Medulla oblongata (tissue), 1 donor: ENCODE measurements around the gene RPS6KB2.

Experiments
- DNase-seq: peaks from one replicate; pipeline ENCODE4 v3.0.0-alpha.2; 2015; ENCODE audit errors: extremely low spot score

The RPS6KB2 gene

DNA sequence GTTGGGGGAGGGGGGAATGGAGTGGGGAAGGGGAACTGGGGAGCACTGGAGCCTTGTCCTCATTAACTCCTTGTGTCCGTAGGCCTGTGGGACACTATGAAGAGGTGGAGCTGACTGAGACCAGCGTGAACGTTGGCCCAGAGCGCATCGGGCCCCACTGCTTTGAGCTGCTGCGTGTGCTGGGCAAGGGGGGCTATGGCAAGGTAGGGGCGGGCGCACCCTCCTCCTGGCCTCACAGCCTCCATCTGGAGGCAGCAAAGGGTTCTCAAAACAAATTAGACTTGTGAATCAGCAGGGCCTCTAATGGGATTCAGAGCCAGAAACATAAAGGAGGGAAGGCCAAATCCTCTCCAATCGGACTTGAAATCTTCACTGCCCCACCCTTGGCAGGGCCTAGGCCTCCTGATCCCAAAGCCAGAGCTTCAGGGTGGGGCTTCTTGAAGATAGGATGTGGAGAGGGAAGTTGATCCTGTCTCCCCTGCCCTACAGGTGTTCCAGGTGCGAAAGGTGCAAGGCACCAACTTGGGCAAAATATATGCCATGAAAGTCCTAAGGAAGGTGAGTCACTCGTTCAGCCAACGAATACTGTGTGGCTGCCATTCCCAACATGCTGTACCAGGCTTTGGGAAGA, 859 bp downstream of the RPS6KB2 start:
- DNase-seq, result no peak

DNA sequence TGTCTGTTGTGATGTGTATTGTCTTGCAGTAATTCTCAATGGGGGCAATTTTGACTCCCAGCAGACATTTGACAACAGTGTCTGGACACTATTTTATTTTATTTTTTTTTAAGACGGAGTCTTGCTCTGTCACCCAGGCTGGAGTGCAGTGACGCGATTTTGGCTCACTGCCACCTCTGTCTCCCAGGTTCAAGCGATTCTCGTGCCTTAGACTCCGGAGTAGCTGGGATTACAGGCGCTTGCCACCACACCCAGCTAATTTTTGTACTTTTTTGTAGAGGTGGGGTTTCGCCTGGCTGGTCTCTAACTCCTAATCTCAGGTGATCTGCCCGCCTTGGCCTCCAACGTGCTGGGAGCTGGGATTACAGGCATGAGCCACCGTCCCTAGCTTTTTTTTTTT, 1.4 kb downstream of the RPS6KB2 start:
- DNase-seq, result no peak

DNA sequence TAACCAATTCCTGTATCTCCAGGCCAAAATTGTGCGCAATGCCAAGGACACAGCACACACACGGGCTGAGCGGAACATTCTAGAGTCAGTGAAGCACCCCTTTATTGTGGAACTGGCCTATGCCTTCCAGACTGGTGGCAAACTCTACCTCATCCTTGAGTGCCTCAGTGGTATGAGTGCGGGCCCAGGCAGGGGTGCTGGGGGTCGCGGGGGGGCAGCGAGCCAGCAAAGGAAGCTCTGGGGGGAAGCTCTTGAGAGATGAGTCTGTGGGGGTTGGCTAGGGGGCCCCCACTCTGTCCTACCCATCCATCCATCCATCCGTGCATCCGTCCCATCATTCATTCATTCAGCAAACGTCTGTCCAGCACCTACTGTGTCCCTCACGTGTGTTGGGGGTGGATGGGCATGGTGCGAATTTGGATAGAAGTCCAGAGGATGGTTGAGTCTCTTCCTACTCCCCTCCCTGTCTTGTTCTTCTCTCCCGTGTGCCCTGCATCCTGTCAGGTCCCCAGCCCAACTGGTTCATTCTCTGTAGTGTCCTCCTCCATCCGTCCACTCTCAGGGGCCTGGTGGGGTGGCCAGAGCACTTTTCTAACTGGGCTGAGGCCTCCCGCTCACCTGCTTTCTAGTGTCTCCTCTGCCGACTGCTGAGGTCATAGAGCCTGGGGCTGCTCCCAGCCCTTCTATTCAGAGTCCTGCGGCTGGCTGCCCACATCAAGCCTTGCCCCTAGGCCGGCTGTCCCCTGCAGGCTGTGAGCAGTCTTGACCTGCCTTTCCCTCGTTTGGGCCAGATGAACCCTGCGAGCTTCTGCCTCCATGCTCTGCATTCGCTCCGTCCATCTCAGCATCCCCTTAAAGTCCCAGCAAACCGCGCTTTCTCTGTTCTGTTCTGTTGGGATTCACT, 3.3 kb downstream of the RPS6KB2 start:
- no peak for DNase-seq

DNA sequence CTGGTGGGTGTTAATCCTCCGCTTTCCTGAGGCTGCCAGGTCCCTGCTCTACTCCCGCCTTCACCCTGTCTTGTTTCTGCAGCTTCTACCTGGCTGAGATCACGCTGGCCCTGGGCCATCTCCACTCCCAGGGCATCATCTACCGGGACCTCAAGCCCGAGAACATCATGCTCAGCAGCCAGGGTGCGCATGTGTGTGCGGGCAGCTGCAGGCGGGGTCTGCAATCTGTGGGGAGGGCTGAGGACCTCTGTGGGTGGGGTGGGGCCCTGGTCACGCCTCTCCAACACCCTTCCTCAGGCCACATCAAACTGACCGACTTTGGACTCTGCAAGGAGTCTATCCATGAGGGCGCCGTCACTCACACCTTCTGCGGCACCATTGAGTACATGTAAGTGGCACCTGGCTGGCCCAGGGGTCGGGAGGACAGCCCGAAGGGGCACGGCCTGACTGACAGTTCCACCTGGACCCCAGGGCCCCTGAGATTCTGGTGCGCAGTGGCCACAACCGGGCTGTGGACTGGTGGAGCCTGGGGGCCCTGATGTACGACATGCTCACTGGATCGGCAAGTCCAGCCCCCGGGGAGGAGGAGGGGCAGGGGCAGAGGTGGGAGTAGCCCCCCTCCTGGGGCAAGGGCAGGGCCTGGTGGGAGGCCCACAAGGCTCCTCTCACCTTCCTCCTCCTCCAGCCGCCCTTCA, 4.5 kb downstream of the RPS6KB2 start:
- DNase-seq, result no peak

DNA sequence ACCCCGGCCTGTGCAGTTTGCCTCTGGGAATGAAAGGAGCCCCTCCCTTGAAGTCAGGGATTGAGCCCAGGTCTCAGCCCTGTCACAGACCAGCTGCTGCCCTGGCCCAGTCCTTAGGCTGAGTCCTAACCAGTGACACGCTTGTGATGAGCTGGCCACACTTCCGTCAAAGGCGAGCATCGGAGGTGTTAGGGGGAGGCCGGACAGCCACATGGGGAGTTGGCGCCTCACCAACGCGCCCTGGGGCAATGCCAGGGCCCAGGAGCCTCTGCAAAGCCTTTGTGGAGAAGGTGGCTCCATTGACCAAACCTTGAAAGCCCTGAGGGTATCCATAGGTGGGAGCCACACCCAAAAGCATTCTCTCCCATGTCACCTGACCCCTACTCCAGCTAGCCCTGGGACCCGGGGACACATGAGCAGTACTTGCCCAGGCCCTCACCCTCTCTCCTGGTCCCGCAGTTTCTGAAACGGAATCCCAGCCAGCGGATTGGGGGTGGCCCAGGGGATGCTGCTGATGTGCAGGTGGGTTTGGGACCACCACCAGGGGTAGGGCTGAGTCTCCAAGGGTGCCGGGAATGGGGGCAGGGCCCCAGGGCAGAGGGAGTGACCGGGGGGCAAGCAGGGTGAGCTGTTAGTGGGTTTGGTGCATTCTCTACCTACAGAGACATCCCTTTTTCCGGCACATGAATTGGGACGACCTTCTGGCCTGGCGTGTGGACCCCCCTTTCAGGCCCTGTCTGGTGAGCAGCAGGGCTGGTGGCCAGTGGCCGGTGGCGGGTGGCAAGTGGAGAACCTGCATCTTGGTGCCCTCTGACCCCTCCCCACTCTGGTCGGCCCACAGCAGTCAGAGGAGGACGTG, 5.5 kb downstream of the RPS6KB2 start:
- no peak for DNase-seq

DNA sequence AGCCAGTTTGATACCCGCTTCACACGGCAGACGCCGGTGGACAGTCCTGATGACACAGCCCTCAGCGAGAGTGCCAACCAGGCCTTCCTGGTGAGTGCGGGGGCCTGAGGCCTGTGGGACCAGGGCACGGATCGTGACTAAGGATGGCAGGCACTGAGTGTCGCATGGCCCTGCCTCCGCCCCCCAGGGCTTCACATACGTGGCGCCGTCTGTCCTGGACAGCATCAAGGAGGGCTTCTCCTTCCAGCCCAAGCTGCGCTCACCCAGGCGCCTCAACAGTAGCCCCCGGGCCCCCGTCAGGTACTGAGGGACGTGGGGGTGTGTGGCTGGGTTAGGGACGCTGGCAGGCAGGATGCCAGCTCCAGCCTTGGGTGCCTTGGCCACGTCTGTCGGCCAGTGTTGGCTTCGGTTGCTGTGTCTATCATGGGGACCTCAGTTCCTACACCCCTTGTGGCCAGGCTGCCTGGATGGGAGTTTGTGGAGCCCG, 6.1 kb downstream of the RPS6KB2 start:
- DNase-seq, result no peak

DNA sequence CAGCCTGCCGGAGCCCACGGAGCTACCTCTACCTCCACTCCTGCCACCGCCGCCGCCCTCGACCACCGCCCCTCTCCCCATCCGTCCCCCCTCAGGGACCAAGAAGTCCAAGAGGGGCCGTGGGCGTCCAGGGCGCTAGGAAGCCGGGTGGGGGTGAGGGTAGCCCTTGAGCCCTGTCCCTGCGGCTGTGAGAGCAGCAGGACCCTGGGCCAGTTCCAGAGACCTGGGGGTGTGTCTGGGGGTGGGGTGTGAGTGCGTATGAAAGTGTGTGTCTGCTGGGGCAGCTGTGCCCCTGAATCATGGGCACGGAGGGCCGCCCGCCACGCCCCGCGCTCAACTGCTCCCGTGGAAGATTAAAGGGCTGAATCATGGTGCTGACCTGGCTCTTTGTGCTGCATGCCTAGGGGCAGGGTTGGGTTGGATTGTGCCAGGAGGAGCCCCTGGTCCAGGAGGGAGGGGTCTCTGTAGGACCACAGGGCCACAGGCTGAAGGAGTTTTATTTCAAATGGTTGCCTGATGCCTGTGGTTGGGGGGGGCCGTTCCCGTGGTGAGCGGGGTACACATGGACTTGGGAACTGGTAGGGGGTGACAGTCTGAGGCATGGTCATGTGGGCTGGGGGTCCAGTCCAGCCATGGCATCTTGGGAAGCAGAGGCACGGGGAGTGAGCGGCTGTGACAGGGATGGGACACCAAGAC, 6.9 kb downstream of the RPS6KB2 start:
- DNase-seq, result no peak

DNA sequence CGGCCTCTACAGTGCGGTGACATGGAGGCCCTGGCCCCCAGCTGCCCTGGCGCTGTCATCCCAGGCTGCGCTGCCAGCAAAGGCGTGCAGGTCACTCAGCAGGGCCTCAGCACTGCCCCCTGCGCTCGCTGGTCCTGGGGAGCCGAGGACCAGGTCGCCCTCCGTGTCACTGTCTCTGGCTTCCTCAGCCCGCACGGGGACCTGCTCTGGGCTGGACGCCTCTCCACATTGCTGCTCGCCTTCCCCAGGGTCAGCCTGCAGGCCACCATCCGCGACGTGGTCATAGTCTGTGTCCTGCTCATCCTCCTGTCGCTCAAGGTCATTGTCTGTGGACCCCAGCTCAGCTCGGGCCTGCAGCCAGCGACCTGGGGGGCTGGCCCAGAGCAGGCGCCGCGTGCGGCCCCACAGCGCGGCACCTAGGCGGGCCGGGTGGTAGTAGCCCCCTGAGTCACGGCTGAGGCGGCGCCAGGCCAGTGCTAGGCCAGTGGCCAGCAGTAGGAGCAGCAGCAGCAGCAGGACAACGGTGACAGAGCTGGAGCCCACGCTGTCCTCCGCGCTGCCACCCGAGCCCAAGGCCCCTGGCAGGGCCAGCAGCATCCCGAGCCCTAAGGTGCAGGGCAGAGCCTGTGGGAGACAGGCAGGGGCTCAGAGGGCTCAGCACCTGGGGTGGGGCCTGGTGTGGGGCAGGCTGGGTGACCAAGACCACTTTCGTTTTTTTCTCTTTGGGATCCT, 7.6 kb downstream of the RPS6KB2 start:
- no peak for DNase-seq

DNA sequence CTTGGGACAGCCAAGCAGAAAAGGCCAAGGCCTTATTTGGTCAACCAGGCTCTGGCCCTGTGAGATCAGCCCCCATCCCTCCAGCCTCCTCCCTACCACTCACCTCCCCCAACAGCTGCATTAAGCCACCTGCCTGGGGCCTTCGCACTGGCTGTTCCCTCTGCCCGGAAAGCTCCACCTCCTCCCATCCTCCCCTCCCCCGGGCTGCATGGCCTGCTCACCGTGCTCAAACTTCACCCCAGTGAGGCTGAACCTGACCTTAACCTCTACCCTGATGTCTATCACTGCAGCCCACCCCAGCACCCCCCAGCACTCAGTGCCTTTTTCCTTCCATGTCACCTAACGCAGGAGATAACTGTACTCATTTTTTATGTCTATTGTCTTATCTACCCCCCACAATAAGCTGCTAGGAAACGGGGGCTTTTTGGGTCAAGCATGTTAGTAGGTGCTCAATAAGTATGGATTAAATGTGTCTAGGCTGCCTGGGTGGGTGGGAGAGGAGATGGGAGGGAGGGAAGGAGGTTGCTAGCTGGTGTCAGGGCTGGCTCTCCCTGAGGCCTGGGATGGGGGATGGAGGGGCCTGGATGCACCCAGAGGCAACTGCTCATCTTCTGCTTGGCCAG, 8.3 kb downstream of the RPS6KB2 start:
- no peak for DNase-seq

DNA sequence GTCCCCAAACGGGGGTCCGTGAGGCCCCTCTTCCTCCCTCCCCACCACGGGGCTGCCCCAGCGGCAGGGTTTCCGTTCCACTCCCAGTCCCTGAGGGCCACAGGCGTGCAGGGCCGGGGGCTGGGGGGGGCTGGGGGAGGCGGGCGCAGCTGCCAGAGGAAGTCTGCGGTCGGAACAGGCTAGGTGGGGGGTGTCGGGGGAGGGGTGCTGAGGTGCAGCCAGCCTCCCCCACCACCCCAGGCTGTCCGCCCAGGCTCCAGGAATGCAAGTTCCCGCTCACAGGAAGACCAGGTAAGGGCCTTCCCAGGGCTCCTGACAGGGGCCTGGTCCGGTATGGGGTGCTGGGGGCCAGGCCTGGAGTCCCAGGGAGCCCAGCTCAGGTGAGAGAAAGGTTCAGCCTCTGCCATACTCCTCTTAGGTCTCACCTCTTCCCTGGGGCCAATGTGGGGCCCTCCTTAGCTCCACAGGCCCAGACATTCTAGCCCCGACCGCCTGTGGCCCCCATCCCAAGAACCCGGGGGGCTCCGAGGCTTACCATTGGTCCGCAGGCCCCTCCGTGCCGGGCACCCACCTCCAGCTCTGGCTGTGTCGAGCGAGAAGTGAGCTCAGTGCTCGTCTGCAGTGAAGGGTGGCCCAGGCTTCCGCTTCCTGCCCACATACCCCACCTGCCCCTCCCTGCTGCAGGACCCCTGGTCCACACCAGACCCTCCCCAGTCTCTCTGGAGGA, 9.0 kb downstream of the RPS6KB2 start, which contains the start of gene PTPRCAP:
Gene PTPRCAP (minus strand): TSS at position 601 of the 727 bp plus-strand sequence. CDS start 63 bp downstream, at position 538.
- no peak for DNase-seq

DNA sequence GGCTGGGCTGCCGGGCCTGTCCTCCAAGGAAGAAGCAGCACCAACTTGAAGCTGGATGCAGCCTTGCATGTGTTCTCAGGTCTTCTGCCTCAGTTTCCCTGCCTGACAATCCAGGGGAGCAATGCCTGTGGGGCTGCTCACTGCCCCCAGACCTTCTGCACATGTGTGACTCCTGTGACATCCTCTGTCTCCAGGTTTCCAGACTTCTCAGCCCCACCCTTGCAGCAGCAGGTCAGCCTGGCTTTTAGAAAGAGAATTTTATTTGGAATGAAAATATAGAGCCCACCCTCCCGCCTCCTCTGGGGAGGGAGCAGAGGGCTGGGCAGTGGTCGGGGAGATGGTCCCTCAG, 9.5 kb downstream of the RPS6KB2 start:
- no peak for DNase-seq

DNA sequence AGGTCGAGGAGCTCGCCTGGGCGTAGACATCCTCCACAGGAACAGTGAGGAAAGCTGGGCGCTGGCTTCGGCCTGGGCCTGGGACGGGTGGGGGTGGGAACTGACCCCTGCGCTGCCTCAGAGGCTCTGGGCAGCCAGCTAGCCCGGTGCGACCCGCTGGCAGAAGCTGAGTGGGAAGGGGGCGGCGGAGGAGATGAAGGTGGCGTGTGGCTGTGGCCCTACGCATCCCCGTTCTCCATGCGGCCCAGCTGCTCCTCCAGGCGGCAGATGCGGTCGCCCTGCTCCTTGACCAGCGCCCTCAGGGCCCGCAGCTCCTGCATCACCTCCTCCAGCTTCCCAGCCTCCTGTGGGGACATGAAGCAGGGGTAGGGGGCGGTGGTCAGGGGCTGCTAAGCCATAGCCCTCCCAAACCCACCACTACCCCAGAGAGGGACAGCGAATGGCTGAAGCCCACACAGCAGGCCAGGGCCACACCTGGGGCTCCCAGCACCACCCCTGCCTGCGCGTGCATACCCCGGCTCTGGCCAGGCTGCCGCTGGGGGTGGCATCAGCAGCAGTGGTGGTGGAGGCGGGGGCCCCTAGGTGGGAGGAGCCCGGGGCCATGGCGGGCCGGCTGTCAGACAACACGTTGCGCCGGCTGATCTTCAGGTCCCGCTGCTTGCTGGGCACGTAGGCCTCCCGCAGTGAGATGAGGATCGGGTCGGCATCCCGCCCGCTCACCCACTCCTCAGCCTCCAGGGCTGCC, 10.0 kb downstream of the RPS6KB2 start:
- DNase-seq, result no peak

DNA sequence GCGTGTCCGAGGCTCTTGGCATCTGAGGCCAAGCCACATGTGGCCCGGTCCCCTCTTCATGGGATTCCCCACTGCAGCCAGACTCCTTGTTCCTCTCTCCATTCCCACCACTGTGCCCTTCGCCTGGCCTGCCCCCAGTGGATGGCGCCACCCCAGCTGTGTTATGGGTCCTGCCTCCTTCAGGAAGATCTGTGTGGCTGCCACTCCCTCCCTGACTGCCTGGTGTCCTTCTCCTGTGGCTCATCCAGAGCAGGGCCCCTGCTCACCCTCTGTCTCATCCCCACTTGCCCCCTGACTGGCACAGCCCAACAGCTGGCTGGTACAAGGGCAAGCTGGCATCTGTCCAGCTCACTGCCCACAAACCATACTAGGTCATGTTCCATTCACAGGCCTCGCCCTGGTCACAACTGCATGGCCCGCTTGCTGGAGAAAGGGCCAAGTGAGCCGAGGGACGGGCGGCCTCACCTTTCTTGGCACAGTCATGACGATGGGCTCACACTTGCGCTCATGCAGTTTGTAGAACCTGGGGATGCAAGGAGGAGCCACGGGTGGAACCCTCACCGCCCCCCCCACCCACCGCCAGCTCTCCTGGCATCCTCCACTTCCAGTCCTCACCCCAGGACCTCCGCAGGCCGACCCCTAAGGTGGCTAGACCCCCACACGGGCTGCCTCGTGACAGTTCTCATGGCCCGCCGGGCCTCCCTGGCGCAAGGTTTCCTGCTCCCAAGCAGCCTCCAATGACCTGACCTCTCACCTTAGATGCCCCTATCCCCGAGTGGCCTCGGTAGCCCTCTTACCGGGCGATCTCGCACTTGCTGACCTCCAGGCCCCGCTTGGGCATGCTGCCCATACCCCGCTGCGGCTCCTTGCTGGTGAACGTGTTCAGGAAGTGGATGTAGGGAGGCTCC, 11.3 kb downstream of the RPS6KB2 start:
- no peak for DNase-seq

DNA sequence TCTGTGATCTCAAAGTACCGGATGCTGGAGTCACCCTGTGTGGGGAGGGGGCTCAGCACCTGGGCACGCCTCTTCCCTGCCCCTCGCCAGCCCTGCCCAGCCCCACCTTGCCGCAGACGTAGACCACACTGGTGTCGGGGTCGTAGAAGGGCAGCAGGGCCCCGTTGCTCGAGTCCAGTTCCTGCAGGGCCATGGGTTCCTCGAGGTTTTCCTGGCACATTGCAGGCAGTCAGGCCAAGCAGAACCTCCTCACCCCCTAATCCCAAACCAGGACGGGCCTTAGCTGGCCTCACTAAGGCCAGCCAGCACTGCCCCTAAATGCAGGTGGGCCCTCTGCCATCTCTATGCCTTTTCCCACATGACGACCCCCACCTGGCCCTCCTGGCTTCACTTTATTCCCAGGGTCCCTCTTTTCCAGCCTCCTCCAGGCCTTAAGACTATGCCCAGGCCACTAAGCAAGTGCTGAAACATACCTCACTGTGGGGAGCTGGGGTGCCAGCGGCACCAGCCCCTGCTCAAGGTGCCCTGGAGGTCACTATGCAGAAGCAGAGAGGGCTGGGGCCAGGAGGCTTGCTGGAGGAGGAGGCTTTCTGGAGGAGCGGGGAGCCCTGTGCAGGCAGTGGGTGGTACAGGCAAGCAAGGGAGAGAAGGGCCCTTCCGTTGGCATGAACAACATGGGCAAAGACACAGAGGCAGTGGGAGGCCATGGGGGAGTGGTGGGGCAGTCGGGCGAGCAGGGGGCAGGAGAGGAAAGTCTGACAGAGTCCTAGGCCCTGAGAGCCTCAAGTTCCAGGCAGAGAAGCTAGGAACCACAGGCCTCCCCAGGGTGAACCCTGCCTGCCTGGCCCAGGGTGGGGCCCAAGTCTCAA, 12.2 kb downstream of the RPS6KB2 start:
- DNase-seq, result no peak

DNA sequence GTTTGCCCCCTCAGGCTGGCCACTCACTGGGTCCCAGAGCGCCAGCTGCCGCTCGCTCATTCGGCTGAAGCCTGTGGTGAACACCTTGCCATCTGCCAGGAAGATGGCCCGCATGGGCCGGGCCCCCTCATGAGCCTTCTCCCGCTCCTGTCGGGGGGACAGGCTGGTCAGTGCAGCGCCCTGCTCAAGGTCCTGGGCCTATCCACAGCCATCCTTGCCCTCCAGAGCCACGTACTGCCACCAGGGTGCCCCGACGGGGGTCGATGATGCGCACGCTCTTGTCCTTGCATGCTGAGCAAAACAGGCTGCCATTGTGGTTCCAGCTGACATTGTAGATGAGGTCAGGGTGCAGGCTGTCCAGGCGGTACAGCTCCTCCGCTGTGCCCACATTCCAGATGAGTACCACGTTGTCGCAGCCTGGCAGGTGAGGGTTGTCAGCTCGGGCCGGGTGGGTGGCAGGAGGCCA, 12.8 kb downstream of the RPS6KB2 start:
- DNase-seq, result no peak

DNA sequence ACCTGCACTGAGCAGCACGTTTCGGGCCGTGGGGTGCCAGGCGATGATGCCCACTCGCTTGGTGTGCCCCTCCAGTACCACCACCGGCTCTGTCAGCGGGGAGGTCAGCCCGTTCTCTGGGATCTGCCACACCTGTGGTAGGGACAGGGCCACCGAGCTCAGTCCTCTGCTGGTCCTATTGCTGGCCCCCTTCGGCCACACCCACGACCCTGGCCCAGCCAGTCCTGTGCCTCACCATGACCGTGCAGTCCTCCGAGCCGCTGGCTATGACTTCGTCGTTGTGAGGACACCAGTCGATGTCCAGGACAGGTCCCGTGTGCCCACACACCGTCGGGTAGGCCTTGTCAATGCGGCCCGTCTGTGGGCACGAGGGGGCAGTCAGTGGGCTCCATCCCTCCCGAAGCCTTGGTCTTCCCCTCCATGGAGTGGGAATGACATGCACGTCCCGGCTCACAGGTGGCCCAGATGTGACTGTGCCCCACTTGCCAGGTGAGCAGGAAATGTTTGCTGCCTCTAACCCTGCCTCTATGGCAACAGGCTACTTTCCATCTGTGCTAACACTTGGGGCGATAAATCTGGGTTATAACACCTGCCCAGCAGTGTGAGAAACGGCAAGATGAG, 13.5 kb downstream of the RPS6KB2 start:
- no peak for DNase-seq
